IMR-90 (cell line): ENCODE data around the gene CATSPERZ. TPM values are rescaled to one million over a fixed set of nuclear protein-coding genes. Genes with fewer than 3 reads are reported as not detected.

ENCODE experiments used
- ATAC-seq: fragments of 200-7000 bp; cut with Tn5 transposase; 2 replicates; pipeline ENCODE4 v1.9.1; 2020; ENCODE audit warnings: low read depth, mild to moderate bottlenecking, moderate library complexity
- BruUV-seq: library from RNA; stranded (reverse); fragments of 400-500 nt; replicated peaks from 2 replicates; lab custom pipeline; 2021; lab: Mats Ljungman, UMichigan
- CTCF ChIA-PET: fragments of 300-600 bp; formaldehyde crosslinking; extraction: SDS; loops from one replicate; lab custom pipeline; 2021; ENCODE audit warnings: antibody characterized with exemption; lab: Yijun Ruan, JAX
- POLR2A ChIA-PET: fragments of 300-600 bp; sonication (Branson Sonifier 250); formaldehyde crosslinking; loops from one replicate; lab custom pipeline; 2022; ENCODE audit warnings: antibody characterized with exemption; ENCODE audit not compliant: unreplicated experiment; lab: Charles Lee
- DNase-seq: peaks from one replicate; pipeline ENCODE4 v3.0.0; 2013
- H2AFZ ChIP-seq: replicated peaks from 2 replicates; pipeline ENCODE3; 2013; ENCODE audit warnings: low read length, mild to moderate bottlenecking; ENCODE audit not compliant: poor library complexity
- H2AK5ac ChIP-seq: 2 replicates; pipeline ENCODE4 v1.6.1; 2013; ENCODE audit warnings: low read depth, low read length, inconsistent platforms
- H2AK9ac ChIP-seq: replicated peaks from 2 replicates; pipeline ENCODE3; 2013; ENCODE audit warnings: mild to moderate bottlenecking, low read depth, low read length, moderate library complexity; ENCODE audit not compliant: poor library complexity
- H2BK120ac ChIP-seq: 2 replicates; pipeline ENCODE4 v1.6.1; 2013; ENCODE audit warnings: low read depth, low read length, inconsistent platforms
- H2BK15ac ChIP-seq: 3 replicates; pipeline ENCODE4 v1.6.1; 2013; ENCODE audit warnings: low read depth, low read length, inconsistent platforms
- H2BK20ac ChIP-seq: 2 replicates; pipeline ENCODE4 v1.6.1; 2013; ENCODE audit warnings: low read depth, mild to moderate bottlenecking, inconsistent platforms, low read length, moderate library complexity
- H2BK5ac ChIP-seq: 2 replicates; pipeline ENCODE4 v1.6.1; 2013; ENCODE audit warnings: mild to moderate bottlenecking, low read depth, low read length, inconsistent platforms; ENCODE audit not compliant: poor library complexity, severe bottlenecking
- H3K14ac ChIP-seq: replicated peaks from 2 replicates; pipeline ENCODE4 v1.6.1; 2013; ENCODE audit warnings: low read depth, low read length, inconsistent platforms
- H3K18ac ChIP-seq: 2 replicates; pipeline ENCODE4 v1.6.1; 2013; ENCODE audit warnings: low read depth, low read length, control low read depth
- H3K23ac ChIP-seq: 2 replicates; pipeline ENCODE4 v1.6.1; 2013; ENCODE audit warnings: low read depth, low read length, inconsistent platforms
- H3K27ac ChIP-seq: 2 replicates; pipeline ENCODE4 v1.5.1; 2013; ENCODE audit warnings: mild to moderate bottlenecking, control low read depth, low read length; ENCODE audit not compliant: insufficient read depth
- H3K27me3 ChIP-seq: 2 replicates; pipeline ENCODE4 v1.6.1; 2013; ENCODE audit warnings: low read length; ENCODE audit not compliant: control insufficient read depth, insufficient read depth
- H3K36me3 ChIP-seq: 2 replicates; pipeline ENCODE4 v1.6.1; 2013; ENCODE audit warnings: low read length, mixed read lengths; ENCODE audit not compliant: control insufficient read depth, insufficient read depth
- H3K4ac ChIP-seq: 2 replicates; pipeline ENCODE4 v1.6.1; 2013; ENCODE audit warnings: low read depth, low read length, inconsistent platforms
- H3K4me1 ChIP-seq: 2 replicates; pipeline ENCODE4 v1.6.1; 2013; ENCODE audit warnings: low read length, mixed read lengths; ENCODE audit not compliant: control insufficient read depth, insufficient read depth
- H3K4me2 ChIP-seq: 2 replicates; pipeline ENCODE4 v1.6.1; 2013; ENCODE audit warnings: low read depth, mild to moderate bottlenecking, control low read depth, low read length, moderate library complexity
- H3K4me3 ChIP-seq: 2 replicates; pipeline ENCODE4 v1.5.1; 2013; ENCODE audit warnings: low read depth, mild to moderate bottlenecking, control low read depth, low read length, moderate library complexity; ENCODE audit not compliant: insufficient read depth
- H3K56ac ChIP-seq: 2 replicates; pipeline ENCODE4 v1.6.1; 2013; ENCODE audit warnings: low read length, inconsistent platforms; ENCODE audit not compliant: insufficient read depth; ENCODE audit errors: extremely low read depth
- H3K79me1 ChIP-seq, 2 experiments: 2 replicates each; pipeline ENCODE4 v1.6.1; 2013; ENCODE audit warnings: low read length in 2 of 2, inconsistent platforms in 1 of 2, low read depth in 1 of 2
- H3K9ac ChIP-seq: 2 replicates; pipeline ENCODE4 v1.6.1; 2013; ENCODE audit warnings: low read depth, low read length, control low read depth
- H3K9me1 ChIP-seq: 2 replicates; pipeline ENCODE4 v1.6.1; 2013; ENCODE audit warnings: low read length, inconsistent platforms; ENCODE audit not compliant: insufficient read depth
- H3K9me3 ChIP-seq: 2 replicates; pipeline ENCODE4 v1.6.1; 2013; ENCODE audit warnings: low read length; ENCODE audit not compliant: control insufficient read depth, insufficient read depth
- H4K20me1 ChIP-seq: 2 replicates; pipeline ENCODE4 v1.6.1; 2013; ENCODE audit warnings: low read length, inconsistent platforms; ENCODE audit not compliant: insufficient read depth
- H4K5ac ChIP-seq: 2 replicates; pipeline ENCODE4 v1.6.1; 2013; ENCODE audit warnings: mild to moderate bottlenecking, low read depth, low read length, control low read depth
- H4K8ac ChIP-seq, 2 experiments: 2 replicates each; pipeline ENCODE4 v1.6.1; 2013; ENCODE audit warnings: low read depth in 2 of 2, low read length in 2 of 2, control low read depth in 1 of 2, inconsistent platforms in 1 of 2
- H4K91ac ChIP-seq: 2 replicates; pipeline ENCODE4 v1.6.1; 2013; ENCODE audit warnings: low read depth, low read length, inconsistent platforms; ENCODE audit not compliant: insufficient read depth
- CEBPB ChIP-seq: IDR thresholded peaks from 2 replicates; pipeline ENCODE4 v1.6.1; 2012; ENCODE audit warnings: low read depth, low read length, improper control_type of control experiment
- CHD1 ChIP-seq: IDR thresholded peaks from 2 replicates; pipeline ENCODE4 v1.6.1; 2012; ENCODE audit warnings: low read depth, low read length, improper control_type of control experiment
- FOS ChIP-seq: fragments of 150-350 bp; IDR thresholded peaks from 2 replicates; pipeline ENCODE4 v1.6.1; 2016; ENCODE audit warnings: low read depth, low read length
- MAZ ChIP-seq: IDR thresholded peaks from 2 replicates; pipeline ENCODE4 v1.6.1; 2012; ENCODE audit warnings: low read depth, mild to moderate bottlenecking, low read length, improper control_type of control experiment, moderate library complexity, borderline replicate concordance
- MXI1 ChIP-seq: IDR thresholded peaks from 2 replicates; pipeline ENCODE4 v1.6.1; 2012; ENCODE audit warnings: low read depth, mild to moderate bottlenecking, low read length, moderate library complexity, borderline replicate concordance
- NFE2L2 ChIP-seq: fragments of 150-350 bp; IDR thresholded peaks from 2 replicates; pipeline ENCODE4 v1.6.1; 2016; ENCODE audit warnings: low read depth, mild to moderate bottlenecking, low read length
- RAD21 ChIP-seq: IDR thresholded peaks from 2 replicates; pipeline ENCODE4 v1.6.1; 2012; ENCODE audit warnings: low read length, improper control_type of control experiment
- RCOR1 ChIP-seq: IDR thresholded peaks from 2 replicates; pipeline ENCODE4 v1.6.1; 2012; ENCODE audit warnings: mild to moderate bottlenecking, low read length, improper control_type of control experiment; ENCODE audit not compliant: insufficient replicate concordance
- RFX5 ChIP-seq: IDR thresholded peaks from 2 replicates; pipeline ENCODE4 v1.8.0; 2012; ENCODE audit warnings: low read depth, mild to moderate bottlenecking, low read length, moderate library complexity
- SMC3 ChIP-seq: fragments of 150-350 bp; IDR thresholded peaks from 2 replicates; pipeline ENCODE4 v1.6.1; 2016; ENCODE audit warnings: low read depth, mild to moderate bottlenecking, antibody characterized with exemption, low read length, moderate library complexity
- WGBS, 2 experiments: methylation state at CpG; one replicate each; pipeline versions ENCODE4 v1.1.5 to v1.1.7; 2013; ENCODE audit warnings: missing lambda C conversion rate in 2 of 2; ENCODE audit not compliant: insufficient read length in 1 of 2; ENCODE audit errors: extremely low coverage in 2 of 2; 5-methylcytosine and 5-hydroxymethylcytosine counted together
- dilution Hi-C: fragments of 300-500 bp; cut with HindIII; formaldehyde crosslinking; loops from one replicate; pipeline ENCODE4 v1.14.3; 2018; ENCODE audit warnings: low sequenced_read_pairs; ENCODE audit not compliant: unreplicated experiment
- in situ Hi-C: fragments of 300-500 bp; cut with MboI; formaldehyde crosslinking; loops from 3 replicates; pipeline ENCODE4 v1.14.3; 2019; ENCODE audit warnings: low sequenced_read_pairs, inconsistent platforms, mixed read lengths
- intact Hi-C: fragments of 100-400 bp; cut with micrococcal nuclease; formaldehyde crosslinking; loops from 2 replicates; pipeline ENCODE4 v1.10.0; 2022
- polyA plus RNA-seq, 3 experiments: library from polyadenylated mRNA; depleted of rRNA; stranded (reverse); fragments of >200 nt; gene quantifications; 2 replicates each; pipeline ENCODE4 v1.2.3, GENCODE V29; 2012; ENCODE audit warnings: low replicate concordance in 1 of 3
- total RNA-seq: library from RNA; depleted of rRNA; stranded (reverse); fragments of >200 nt; gene quantifications from 2 replicates; pipeline ENCODE4 v1.2.3, GENCODE V29; 2012
- TF ChIP-seq, protein P1 (sequence below): fragments of 150-350 bp; IDR thresholded peaks from 2 replicates; pipeline ENCODE4 v1.6.1; 2017; ENCODE audit warnings: mild to moderate bottlenecking, antibody characterized with exemption, low read length, low read depth
- TF ChIP-seq, protein P2 (sequence below): conservative IDR thresholded peaks from 2 replicates; pipeline ENCODE4 v1.5.1; 2012; ENCODE audit warnings: mild to moderate bottlenecking, low read depth, low read length, improper control_type of control experiment

Gene CATSPERZ
- total and polyA plus RNA-seq, 2 of the 4 experiments (the other 2 are of a cell fraction) = not detected

DNA sequence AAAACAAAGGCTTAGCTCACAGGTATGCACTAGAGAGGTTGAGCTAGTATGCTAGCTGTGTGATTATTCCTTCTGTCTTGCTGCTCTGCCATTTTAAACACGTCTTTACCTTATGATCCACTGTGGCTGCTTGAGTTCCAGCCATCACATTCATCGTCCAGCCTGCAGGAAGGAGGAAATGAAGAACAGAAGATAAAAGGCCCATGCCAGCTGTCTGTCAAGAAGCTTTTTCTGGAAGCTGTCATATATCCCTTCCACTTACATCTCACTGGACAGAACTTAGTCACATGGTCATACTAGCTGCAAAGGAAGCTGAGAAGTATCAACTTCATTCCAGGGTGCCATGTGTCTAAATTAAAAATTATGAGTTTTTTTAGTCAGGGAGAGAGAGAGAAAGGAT, 27.2 kb downstream of the CATSPERZ start:
- WGBS, 2 experiments = no CpG with 5 or more reads among the region's 2 CpGs
- DNase-seq (no peak), ATAC-seq (no peak)
- H3K27ac ChIP-seq = no peak overlapping the region
- no peak overlapping the region for H4K5ac ChIP-seq
- no peak overlapping the region for H3K18ac ChIP-seq
- no peak overlapping the region for H2BK20ac ChIP-seq
- no peaks in the 10 kb centered on the region for H4K20me1 ChIP-seq
- no peak overlapping the region for H3K23ac ChIP-seq
- intact Hi-C loops (no loop called here), in situ Hi-C loops (no loop called here), dilution Hi-C loops (no loop called here)
- H2AK5ac ChIP-seq = no peak overlapping the region
- H3K9ac ChIP-seq = no peak overlapping the region
- no peak overlapping the region for H2BK5ac ChIP-seq
- H3K27me3 ChIP-seq = no peaks in the 10 kb centered on the region; the same call in 1 of the 2 replicates
- H2BK15ac ChIP-seq = no peak overlapping the region
- H4K91ac ChIP-seq = no peak overlapping the region
- H3K79me1 ChIP-seq = no peaks in the 10 kb centered on the region
- no peak overlapping the region for H2AFZ ChIP-seq
- no peak overlapping the region for H2BK120ac ChIP-seq
- H3K4me3 ChIP-seq = no peak overlapping the region
- H3K4me1 ChIP-seq = peaks cover 11% of the 10 kb centered on the region
- H2AK9ac ChIP-seq = no peak overlapping the region
- CTCF ChIA-PET = no interaction called here
- no peak overlapping the region for H3K56ac ChIP-seq
- H4K8ac ChIP-seq = no peak overlapping the region
- H3K9me3 ChIP-seq = 0 out of 2 replicates have a peak, but pooled peaks cover 2% of the 10 kb centered on the region
- H3K4me2 ChIP-seq = no peak overlapping the region
- H3K36me3 ChIP-seq = peaks cover 8% of the 10 kb centered on the region; the same call in 1 of the 2 replicates
- no peak overlapping the region for H3K14ac ChIP-seq
- H3K9me1 ChIP-seq = peaks cover 8% of the 10 kb centered on the region
- TF ChIP-seq RFX5 = no peak
- TF ChIP-seq FOS = no peak
- TF ChIP-seq MXI1 = no peak
- TF ChIP-seq RCOR1 = no peak
- no peak for TF ChIP-seq CHD1
- TF ChIP-seq RAD21 = no peak
- TF ChIP-seq NFE2L2 = no peak
- TF ChIP-seq SMC3 = no peak
- TF ChIP-seq, protein P1, sequence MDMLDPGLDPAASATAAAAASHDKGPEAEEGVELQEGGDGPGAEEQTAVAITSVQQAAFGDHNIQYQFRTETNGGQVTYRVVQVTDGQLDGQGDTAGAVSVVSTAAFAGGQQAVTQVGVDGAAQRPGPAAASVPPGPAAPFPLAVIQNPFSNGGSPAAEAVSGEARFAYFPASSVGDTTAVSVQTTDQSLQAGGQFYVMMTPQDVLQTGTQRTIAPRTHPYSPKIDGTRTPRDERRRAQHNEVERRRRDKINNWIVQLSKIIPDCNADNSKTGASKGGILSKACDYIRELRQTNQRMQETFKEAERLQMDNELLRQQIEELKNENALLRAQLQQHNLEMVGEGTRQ = no peak
- TF ChIP-seq, protein P2, sequence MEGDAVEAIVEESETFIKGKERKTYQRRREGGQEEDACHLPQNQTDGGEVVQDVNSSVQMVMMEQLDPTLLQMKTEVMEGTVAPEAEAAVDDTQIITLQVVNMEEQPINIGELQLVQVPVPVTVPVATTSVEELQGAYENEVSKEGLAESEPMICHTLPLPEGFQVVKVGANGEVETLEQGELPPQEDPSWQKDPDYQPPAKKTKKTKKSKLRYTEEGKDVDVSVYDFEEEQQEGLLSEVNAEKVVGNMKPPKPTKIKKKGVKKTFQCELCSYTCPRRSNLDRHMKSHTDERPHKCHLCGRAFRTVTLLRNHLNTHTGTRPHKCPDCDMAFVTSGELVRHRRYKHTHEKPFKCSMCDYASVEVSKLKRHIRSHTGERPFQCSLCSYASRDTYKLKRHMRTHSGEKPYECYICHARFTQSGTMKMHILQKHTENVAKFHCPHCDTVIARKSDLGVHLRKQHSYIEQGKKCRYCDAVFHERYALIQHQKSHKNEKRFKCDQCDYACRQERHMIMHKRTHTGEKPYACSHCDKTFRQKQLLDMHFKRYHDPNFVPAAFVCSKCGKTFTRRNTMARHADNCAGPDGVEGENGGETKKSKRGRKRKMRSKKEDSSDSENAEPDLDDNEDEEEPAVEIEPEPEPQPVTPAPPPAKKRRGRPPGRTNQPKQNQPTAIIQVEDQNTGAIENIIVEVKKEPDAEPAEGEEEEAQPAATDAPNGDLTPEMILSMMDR = no peak
- no peak for TF ChIP-seq MAZ
- TF ChIP-seq CEBPB = no peak
- no peak overlapping the region for H3K4ac ChIP-seq
- POLR2A ChIA-PET = no interaction called here
- BruUV-seq = no TSS peak
